CD4-positive, alpha-beta T cell (primary cell): ENCODE results near the gene SMAD6. TPM values are rescaled to one million over a fixed set of nuclear protein-coding genes. Genes with fewer than 3 reads are reported as not detected.

Experiments used
- ATAC-seq: fragments of 200-7000 bp; cut with Tn5 transposase; one replicate; pipeline ENCODE4 v1.10.0; 2022; ENCODE audit warnings: mild to moderate bottlenecking; ENCODE audit not compliant: poor library complexity
- CTCF ChIA-PET: fragments of 350-600 bp; sonication (Branson Sonifier 250); formaldehyde crosslinking; loops from one replicate; lab custom pipeline; 2021; ENCODE audit warnings: antibody characterized with exemption, inconsistent platforms; lab: Charles Lee
- POLR2A ChIA-PET: fragments of 350-600 bp; sonication (Branson Sonifier 250); formaldehyde crosslinking; loops from one replicate; lab custom pipeline; 2021; ENCODE audit warnings: antibody characterized with exemption, inconsistent platforms; lab: Charles Lee
- DNase-seq, 14 experiments: peaks; one replicate each; pipeline ENCODE4 v3.0.0-alpha.2; 2013 to 2020; ENCODE audit warnings: mixed read lengths in 2 of 14
- H3K27ac ChIP-seq, 2 donors: one replicate each; pipeline versions ENCODE4 v1.5.1 to v1.7.0; 2013; ENCODE audit warnings: low read length in 2 of 2, low read depth in 1 of 2, mild to moderate bottlenecking in 1 of 2
- H3K27me3 ChIP-seq, 2 experiments: 1 replicate in 1 of 2; 2 replicates in 1 of 2; pipeline versions ENCODE4 v1.6.1 to v1.7.0; 2013; ENCODE audit warnings: low read length in 2 of 2, control low read depth in 1 of 2, mild to moderate bottlenecking in 1 of 2, moderate library complexity in 1 of 2; ENCODE audit not compliant: insufficient read depth in 2 of 2, control insufficient read depth in 1 of 2
- H3K36me3 ChIP-seq: one replicate; pipeline ENCODE4 v1.6.1; 2013; ENCODE audit warnings: low read length, control low read depth; ENCODE audit not compliant: insufficient read depth
- H3K4me1 ChIP-seq: one replicate; pipeline ENCODE4 v1.6.1; 2013; ENCODE audit warnings: low read length, control low read depth; ENCODE audit not compliant: insufficient read depth
- H3K4me3 ChIP-seq: one replicate; pipeline ENCODE4 v1.5.1; 2013; ENCODE audit warnings: mild to moderate bottlenecking, low read length, moderate library complexity
- H3K9me3 ChIP-seq, 2 experiments: 1 replicate in 1 of 2; 2 replicates in 1 of 2; pipeline versions ENCODE4 v1.6.1 to v1.7.0; 2013; ENCODE audit warnings: low read length in 2 of 2, mild to moderate bottlenecking in 2 of 2, control low read depth in 1 of 2, moderate library complexity in 1 of 2; ENCODE audit not compliant: control insufficient read depth in 1 of 2, insufficient read depth in 1 of 2
- H3K27ac Mint-ChIP-seq: one replicate; pipeline ENCODE4 v1.8.0; 2020; ENCODE audit warnings: mixed read lengths
- H3K27me3 Mint-ChIP-seq: one replicate; pipeline ENCODE4 v1.8.0; 2021; ENCODE audit warnings: mixed read lengths
- H3K36me3 Mint-ChIP-seq: one replicate; pipeline ENCODE4 v1.8.0; 2021; ENCODE audit warnings: low read depth, mixed read lengths
- H3K4me1 Mint-ChIP-seq: one replicate; pipeline ENCODE4 v1.8.0; 2021; ENCODE audit warnings: low read depth, mixed read lengths
- H3K4me3 Mint-ChIP-seq: one replicate; pipeline ENCODE4 v1.8.0; 2020; ENCODE audit warnings: mild to moderate bottlenecking, mixed read lengths
- H3K9me3 Mint-ChIP-seq: one replicate; pipeline ENCODE4 v1.8.0; 2020; ENCODE audit warnings: mixed read lengths
- intact Hi-C, 2 experiments: fragments of 100-400 bp; cut with DNase I in 1 of 2; cut with micrococcal nuclease in 1 of 2; formaldehyde crosslinking; loops; one replicate each; pipeline versions ENCODE4 v1.15.1 to v1.9.0; 2023 to 2025; cut with DNase I, micrococcal nuclease
- total RNA-seq, 174 experiments: library from RNA in 2 of 174; stranded (reverse) in 2 of 174; gene quantifications; one replicate each; pipeline ENCODE4 v1.2.3 and lab custom pipeline; 2021 to 2026
- TF ChIP-seq, protein P1 (sequence below): fragments of 200-600 bp; IDR thresholded peaks from one replicate; pipeline ENCODE4 v1.8.0; 2022; ENCODE audit warnings: antibody characterized with exemption, mild to moderate bottlenecking

The SMAD6 gene
- total RNA-seq, 2 experiments from 2014 or later = 0.59 to 0.69 TPM

DNA sequence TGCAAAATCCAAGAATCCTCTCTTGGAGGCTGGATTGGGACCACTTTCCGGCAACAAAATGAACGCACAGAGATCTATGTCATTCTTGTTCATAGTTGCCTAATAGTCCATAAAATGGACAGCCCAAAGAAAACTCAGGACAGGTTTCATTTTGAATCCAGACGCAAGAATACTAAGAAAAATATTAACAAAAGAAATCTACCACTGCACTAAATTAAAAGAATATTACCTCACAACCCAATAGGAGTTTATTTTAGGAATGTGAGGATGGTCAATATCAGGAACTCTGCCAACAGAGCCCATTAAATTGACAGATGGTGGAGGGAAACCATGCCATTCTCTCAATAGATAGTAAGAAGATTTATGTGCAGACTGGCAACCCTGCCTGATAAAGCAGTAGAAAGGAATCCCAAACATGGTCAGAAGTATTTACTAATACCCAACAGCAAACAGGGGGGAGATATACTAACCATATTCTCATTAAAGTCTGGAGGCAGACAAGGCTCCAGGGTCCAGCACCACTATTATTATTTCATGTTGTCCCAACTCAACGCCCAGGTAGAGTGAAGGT lies 127.6 kb downstream of the SMAD6 start:
- intact Hi-C loops = no loop called here
- no peak overlapping the region for H3K27ac Mint-ChIP-seq
- TF ChIP-seq, protein P1, sequence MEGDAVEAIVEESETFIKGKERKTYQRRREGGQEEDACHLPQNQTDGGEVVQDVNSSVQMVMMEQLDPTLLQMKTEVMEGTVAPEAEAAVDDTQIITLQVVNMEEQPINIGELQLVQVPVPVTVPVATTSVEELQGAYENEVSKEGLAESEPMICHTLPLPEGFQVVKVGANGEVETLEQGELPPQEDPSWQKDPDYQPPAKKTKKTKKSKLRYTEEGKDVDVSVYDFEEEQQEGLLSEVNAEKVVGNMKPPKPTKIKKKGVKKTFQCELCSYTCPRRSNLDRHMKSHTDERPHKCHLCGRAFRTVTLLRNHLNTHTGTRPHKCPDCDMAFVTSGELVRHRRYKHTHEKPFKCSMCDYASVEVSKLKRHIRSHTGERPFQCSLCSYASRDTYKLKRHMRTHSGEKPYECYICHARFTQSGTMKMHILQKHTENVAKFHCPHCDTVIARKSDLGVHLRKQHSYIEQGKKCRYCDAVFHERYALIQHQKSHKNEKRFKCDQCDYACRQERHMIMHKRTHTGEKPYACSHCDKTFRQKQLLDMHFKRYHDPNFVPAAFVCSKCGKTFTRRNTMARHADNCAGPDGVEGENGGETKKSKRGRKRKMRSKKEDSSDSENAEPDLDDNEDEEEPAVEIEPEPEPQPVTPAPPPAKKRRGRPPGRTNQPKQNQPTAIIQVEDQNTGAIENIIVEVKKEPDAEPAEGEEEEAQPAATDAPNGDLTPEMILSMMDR = no peak
- ATAC-seq = no peak
- Histone ChIP-seq H3K36me3 (no peaks in the 10 kb centered on the region), H3K4me3 (no peak overlapping the region), H3K9me3 (peaks cover 0 to 4% of the 10 kb centered on the region in 2 experiments), H3K27ac (no peak overlapping the region), H3K4me1 (no peaks in the 10 kb centered on the region), H3K27me3 (no peaks in the 10 kb centered on the region)
- no peaks in the 10 kb centered on the region for H3K4me1 Mint-ChIP-seq
- H3K9me3 Mint-ChIP-seq = no peaks in the 10 kb centered on the region
- ChIA-PET CTCF (no interaction called here), POLR2A (no interaction called here)
- H3K4me3 Mint-ChIP-seq = no peak overlapping the region
- H3K27me3 Mint-ChIP-seq = peaks cover 6% of the 10 kb centered on the region
- DNase-seq = no peak
- H3K36me3 Mint-ChIP-seq = no peaks in the 10 kb centered on the region

DNA sequence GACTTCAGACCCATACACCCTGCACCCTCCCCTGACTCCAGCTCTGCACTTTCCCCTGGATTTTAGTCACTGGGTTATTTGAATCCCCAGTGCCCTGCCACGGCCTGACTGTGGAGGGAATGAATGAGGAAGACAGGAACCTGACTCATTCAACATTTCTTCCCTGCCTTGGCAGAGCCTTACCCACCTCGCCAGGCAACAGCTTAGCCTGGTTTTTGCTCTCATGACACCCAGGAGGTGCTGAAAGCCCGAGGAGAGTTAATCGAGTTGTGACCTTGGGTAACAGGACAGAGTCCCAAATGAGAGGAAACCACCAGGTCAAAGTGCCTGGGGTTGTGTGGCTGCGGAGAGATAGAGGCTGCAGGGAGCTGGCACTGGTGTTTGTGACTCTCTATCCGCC lies 128.3 kb downstream of the SMAD6 start:
- Histone ChIP-seq H3K4me1 (no peaks in the 10 kb centered on the region), H3K4me3 (no peak overlapping the region), H3K27ac (no peak overlapping the region), H3K27me3 (no peaks in the 10 kb centered on the region), H3K36me3 (no peaks in the 10 kb centered on the region), H3K9me3 (peaks cover 0 to 4% of the 10 kb centered on the region in 2 experiments)
- DNase-seq (peak in 2 of 14 experiments; percentile 21 to 39), ATAC-seq (no peak)
- ChIA-PET CTCF (no interaction called here), POLR2A (no interaction called here)
- TF ChIP-seq, protein P1 = no peak
- no peaks in the 10 kb centered on the region for H3K4me1 Mint-ChIP-seq
- peaks cover 6% of the 10 kb centered on the region for H3K27me3 Mint-ChIP-seq
- intact Hi-C loops = no loop called here
- H3K4me3 Mint-ChIP-seq = no peak overlapping the region
- H3K9me3 Mint-ChIP-seq = no peaks in the 10 kb centered on the region
- H3K27ac Mint-ChIP-seq = no peak overlapping the region
- no peaks in the 10 kb centered on the region for H3K36me3 Mint-ChIP-seq

DNA sequence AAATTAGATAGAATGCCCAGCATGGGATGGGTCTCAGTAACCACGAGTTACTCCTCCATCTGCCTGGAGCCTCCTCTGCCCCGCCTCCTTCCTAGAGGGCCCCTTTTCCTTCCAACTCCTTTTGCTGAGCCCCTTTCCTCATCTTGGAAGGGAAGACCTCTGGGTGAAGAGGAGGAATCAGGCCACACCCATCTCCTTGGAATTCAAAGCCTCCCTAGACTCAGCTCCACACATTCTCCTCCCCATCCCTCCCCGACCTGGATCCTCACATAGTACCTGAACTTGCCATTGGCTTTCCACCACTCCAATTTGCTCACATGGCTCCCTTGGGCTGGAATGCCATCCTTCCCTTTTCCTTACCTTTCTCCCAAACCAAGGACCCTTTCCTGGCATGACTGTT lies 128.8 kb downstream of the SMAD6 start:
- Histone ChIP-seq H3K9me3 (peaks cover 0 to under 1% of the 10 kb centered on the region in 2 experiments), H3K4me3 (no peak overlapping the region), H3K4me1 (no peaks in the 10 kb centered on the region), H3K27me3 (no peaks in the 10 kb centered on the region), H3K36me3 (no peaks in the 10 kb centered on the region), H3K27ac (no peak overlapping the region)
- no peak overlapping the region for H3K4me3 Mint-ChIP-seq
- no peaks in the 10 kb centered on the region for H3K36me3 Mint-ChIP-seq
- no peak overlapping the region for H3K27ac Mint-ChIP-seq
- intact Hi-C loops = no loop called here
- ATAC-seq = no peak
- DNase-seq = no peak
- H3K9me3 Mint-ChIP-seq = no peaks in the 10 kb centered on the region
- ChIA-PET POLR2A (no interaction called here), CTCF (no interaction called here)
- H3K27me3 Mint-ChIP-seq = peaks cover 6% of the 10 kb centered on the region
- TF ChIP-seq, protein P1 = no peak
- no peaks in the 10 kb centered on the region for H3K4me1 Mint-ChIP-seq
